Endothelial cell of umbilical vein (primary cell): ENCODE measurements around the gene DNAJC4. TPM values are rescaled to one million over a fixed set of nuclear protein-coding genes. Genes with fewer than 3 reads are reported as not detected.
A peak's percentile ranks its signal among the peaks of the same experiment; 100 is the strongest.

ENCODE experiments used
- BruUV-seq: library from RNA; stranded (reverse); fragments of 400-500 nt; replicated peaks from 2 replicates; lab custom pipeline; 2021; lab: Mats Ljungman, UMichigan
- CTCF ChIA-PET: fragments of 300-600, 350-600 bp; sonication (Branson Sonifier 250); formaldehyde crosslinking; loops from one replicate; lab custom pipeline; 2021; ENCODE audit warnings: antibody characterized with exemption, inconsistent platforms; lab: Charles Lee
- POLR2A ChIA-PET: fragments of 300-600, 350-600 bp; sonication (Branson Sonifier 250); formaldehyde crosslinking; loops from one replicate; lab custom pipeline; 2021; ENCODE audit warnings: antibody characterized with exemption, inconsistent platforms; lab: Charles Lee
- DNase-seq: peaks from one replicate; pipeline ENCODE4 v3.0.0-alpha.2; 2011; ENCODE audit warnings: low read depth, low spot score
- FAIRE-seq: peaks from 2 replicates; lab custom pipeline; 2011; peaks lifted over from hg19 to GRCh38; lab: Jason Lieb, UNC
- H2AFZ ChIP-seq: 2 replicates; pipeline ENCODE4 v1.6.0; 2012; ENCODE audit warnings: low read depth, low read length, control low read depth, inconsistent platforms
- H3K27ac ChIP-seq: 2 replicates; pipeline ENCODE4 v1.5.1; 2011; ENCODE audit warnings: low read depth, mild to moderate bottlenecking, control low read depth, low read length, moderate library complexity; ENCODE audit not compliant: insufficient read depth
- H3K27me3 ChIP-seq, 2 experiments: 2 replicates each; pipeline versions ENCODE4 v1.6.0 to v1.6.1; 2011; ENCODE audit warnings: low read length in 2 of 2, mixed read lengths in 1 of 2; ENCODE audit not compliant: control insufficient read depth in 2 of 2, insufficient read depth in 2 of 2
- H3K36me3 ChIP-seq, 2 experiments: 2 replicates in 1 of 2; 3 replicates in 1 of 2; pipeline ENCODE4 v1.5.1; 2011; ENCODE audit warnings: low read length in 2 of 2, mild to moderate bottlenecking in 1 of 2, moderate library complexity in 1 of 2; ENCODE audit not compliant: control insufficient read depth in 2 of 2, insufficient read depth in 2 of 2; ENCODE audit errors: extremely low read depth in 1 of 2
- H3K4me1 ChIP-seq: 3 replicates; pipeline ENCODE4 v1.5.1; 2011; ENCODE audit warnings: mild to moderate bottlenecking, low read length; ENCODE audit not compliant: control insufficient read depth, insufficient read depth; ENCODE audit errors: extremely low read depth
- H3K4me2 ChIP-seq: 2 replicates; pipeline ENCODE4 v1.6.1; 2011; ENCODE audit warnings: low read length, control low read depth, mixed read lengths; ENCODE audit not compliant: insufficient read depth
- H3K4me3 ChIP-seq, 3 experiments: fragments of 200-600 bp in 1 of 3; sonication (generic), shearing (Covaris generic) in 1 of 3; replicated peaks in 1 of 3; 2 replicates each; pipeline ENCODE4 v1.5.1; 2011 to 2016; ENCODE audit warnings: control low read depth in 3 of 3, low read length in 3 of 3, mild to moderate bottlenecking in 2 of 3, inconsistent platforms in 1 of 3, low read depth in 1 of 3, moderate library complexity in 1 of 3; ENCODE audit not compliant: insufficient read depth in 1 of 3
- H3K79me2 ChIP-seq: 2 replicates; pipeline ENCODE4 v1.6.0; 2012; ENCODE audit warnings: low read length, inconsistent platforms; ENCODE audit not compliant: control insufficient read depth, insufficient read depth
- H3K9ac ChIP-seq: replicated peaks from 2 replicates; pipeline ENCODE3; 2011; ENCODE audit warnings: low read length, control low read depth; ENCODE audit not compliant: insufficient read depth; ENCODE audit errors: extremely low read depth
- H3K9me1 ChIP-seq: replicated peaks from 3 replicates; pipeline ENCODE4 v1.6.0; 2011; ENCODE audit warnings: mild to moderate bottlenecking, low read length; ENCODE audit not compliant: control insufficient read depth, insufficient read depth; ENCODE audit errors: extremely low read depth
- H3K9me3 ChIP-seq: replicated peaks from 2 replicates; pipeline ENCODE4 v1.5.1; 2012; ENCODE audit warnings: low read length, inconsistent platforms; ENCODE audit not compliant: control insufficient read depth, insufficient read depth
- H4K20me1 ChIP-seq: replicated peaks from 2 replicates; pipeline ENCODE3; 2011; ENCODE audit warnings: mild to moderate bottlenecking, low read length; ENCODE audit not compliant: control insufficient read depth, insufficient read depth; ENCODE audit errors: extremely low read depth
- CTCF ChIP-seq, 2 donors: IDR thresholded peaks; 1 replicate in 1 of 2; 2 replicates in 1 of 2; pipeline ENCODE4 v1.5.1; 2011; ENCODE audit warnings: low read length in 2 of 2, mild to moderate bottlenecking in 2 of 2, moderate library complexity in 2 of 2, control low read depth in 1 of 2, inconsistent platforms in 1 of 2, low read depth in 1 of 2; ENCODE audit not compliant: insufficient read depth in 1 of 2; ENCODE audit errors: extremely low read depth in 1 of 2
- EZH2 ChIP-seq: IDR thresholded peaks from 2 replicates; pipeline ENCODE4 v1.6.1; 2012; ENCODE audit warnings: borderline replicate concordance, low read depth, mild to moderate bottlenecking, moderate library complexity, low read length, inconsistent platforms; ENCODE audit not compliant: severe bottlenecking
- FOS ChIP-seq: IDR thresholded peaks from 2 replicates; pipeline ENCODE4 v1.6.1; 2011; ENCODE audit warnings: mild to moderate bottlenecking, low read length, moderate library complexity, borderline replicate concordance; ENCODE audit not compliant: insufficient read depth
- GATA2 ChIP-seq: IDR thresholded peaks from 2 replicates; pipeline ENCODE4 v1.7.0; 2011; ENCODE audit warnings: low read depth, mild to moderate bottlenecking, moderate library complexity, mixed read lengths, low read length; ENCODE audit not compliant: insufficient read length, insufficient read depth
- JUN ChIP-seq: IDR thresholded peaks from 2 replicates; pipeline ENCODE4 v1.6.1; 2011; ENCODE audit warnings: borderline replicate concordance, low read depth; ENCODE audit not compliant: insufficient read length, insufficient read depth
- MAX ChIP-seq: IDR thresholded peaks from 2 replicates; pipeline ENCODE4 v1.6.1; 2011; ENCODE audit not compliant: insufficient read depth, insufficient read length
- MYC ChIP-seq: IDR thresholded peaks from one replicate; pipeline ENCODE4 v1.6.1; 2011; ENCODE audit warnings: mild to moderate bottlenecking, low read depth, low read length
- POLR2A ChIP-seq: IDR thresholded peaks from 2 replicates; pipeline ENCODE4 v1.6.1; 2012; ENCODE audit warnings: low read depth, mild to moderate bottlenecking, control low read depth, low read length
- POLR2AphosphoS5 ChIP-seq: IDR thresholded peaks from 2 replicates; pipeline ENCODE4 v1.6.1; 2012; ENCODE audit warnings: low read depth, mild to moderate bottlenecking, control low read depth, low read length, moderate library complexity; ENCODE audit not compliant: insufficient read depth
- dilution Hi-C: fragments of 300-500 bp; cut with MboI; formaldehyde crosslinking; loops from one replicate; pipeline ENCODE4 v1.15.0; 2019; ENCODE audit warnings: low sequenced_read_pairs; ENCODE audit not compliant: extremely low pct_ligation_motif_present
- intact Hi-C: fragments of 100-400 bp; cut with micrococcal nuclease; formaldehyde crosslinking; loops from one replicate; pipeline ENCODE4 v1.10.0; 2022
- polyA plus RNA-seq, 4 experiments: library from polyadenylated mRNA; depleted of rRNA in 3 of 4; stranded (reverse) in 3 of 4; unstranded in 1 of 4; fragments of >200 nt; gene quantifications; 2 replicates each; pipeline versions ENCODE4 v1.2.1 to v1.2.3, GENCODE V29; 2011 to 2012; ENCODE audit warnings: missing spikeins in 1 of 4
- total RNA-seq: library from RNA; stranded (reverse); gene quantifications from 2 replicates; pipeline ENCODE4 v1.2.3, GENCODE V29; 2021

DNAJC4 gene
- total and polyA plus RNA-seq, 2 donors (not counting 3 experiments of a cell fraction or from before 2014, with no cell fraction given): 23.5 to 41.2 TPM

DNA sequence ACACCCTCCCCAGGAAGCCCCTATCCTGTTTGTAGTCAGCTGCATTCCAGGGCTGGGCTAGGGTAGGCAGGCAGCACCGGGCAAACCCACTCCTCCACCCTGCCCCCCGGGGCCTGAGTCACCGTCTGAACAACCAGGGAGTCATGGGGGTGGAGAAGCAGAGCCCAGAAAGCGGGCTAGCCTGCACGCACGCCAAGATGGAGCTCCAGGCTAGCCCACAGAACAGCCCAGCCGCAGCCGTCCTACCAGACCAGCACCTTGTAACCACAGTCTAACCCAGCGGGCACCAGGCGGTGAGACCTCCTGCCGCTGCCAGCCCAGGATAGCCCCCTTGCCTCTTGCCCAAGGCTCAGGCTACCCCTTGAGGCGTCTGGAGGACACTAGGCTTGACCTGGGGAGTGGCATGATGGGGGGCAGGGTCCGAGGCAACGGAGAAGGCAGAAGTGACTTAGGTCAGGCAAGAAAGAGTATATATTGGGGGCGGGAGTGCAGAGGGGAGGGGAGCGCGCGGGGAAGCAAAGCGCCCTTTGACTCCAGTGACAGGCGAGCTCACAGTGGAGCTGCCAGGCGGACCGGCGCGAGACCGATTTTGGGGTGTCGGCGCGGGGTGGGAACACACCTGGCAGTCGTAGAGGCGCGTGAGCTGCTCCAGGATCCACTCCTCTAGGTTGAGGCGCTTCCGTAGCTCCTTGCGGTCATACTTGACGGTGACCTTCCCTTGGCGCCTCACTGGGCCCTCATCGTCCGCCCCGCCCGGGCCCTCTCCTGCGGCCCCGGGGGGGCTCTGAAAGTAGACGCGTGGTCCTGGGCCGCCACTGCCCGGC is 15.7 kb downstream of the DNAJC4 start:
- peak; percentile 8 for TF ChIP-seq JUN
- peak; percentile 92 for TF ChIP-seq FOS
- peak; percentile 24 for TF ChIP-seq MYC
- TF ChIP-seq GATA2: no peak
- TF ChIP-seq CTCF (IDR thresholded peaks at IDR 0.05; ENCODE audit: extremely low read depth in 1 of 2, insufficient read depth in 1 of 2, low read depth in 1 of 2, low read length in 2 of 2): no peak
- TF ChIP-seq MAX: no peak
- no peak for TF ChIP-seq EZH2
- TF ChIP-seq POLR2AphosphoS5: peak; percentile 97
- TF ChIP-seq POLR2A: peak; percentile 97
- TSS peak; percentile 13 for BruUV-seq
- Histone ChIP-seq H3K4me1 (peaks cover 23% of the 10 kb centered on the region), H3K9ac (peak overlapping the region; percentile 67), H3K9me1 (no peaks in the 10 kb centered on the region), H3K9me3 (no peaks in the 10 kb centered on the region), H3K27ac (peak overlapping the region; percentile 47), H3K79me2 (peaks cover 40% of the 10 kb centered on the region), H2AFZ (no peak overlapping the region), H3K36me3 (peaks cover 0 to 12% of the 10 kb centered on the region in 2 experiments), H4K20me1 (no peaks in the 10 kb centered on the region), H3K27me3 (no peaks in the 10 kb centered on the region), H3K4me2 (no peak overlapping the region), H3K4me3 (peak overlapping the region; percentile 67 to 78 (median 73))
- dilution Hi-C loops (no loop called here), intact Hi-C loops (loop anchor here (2.0 kb wide), 1 partner anchor 39 kb away; the partner anchor contains the start of genes BAD and GPR137)
- FAIRE-seq (peak; percentile 95), DNase-seq (peak; percentile 82)
- ChIA-PET CTCF (interaction anchor here (0.9 to 5.0 kb wide), 11 partner anchors 9 to 109 kb away, joined by 3 to 36 read pairs (median 5); partner anchors contain the start of genes CATSPERZ, ESRRA, PRDX5 and STIP1), POLR2A (interaction anchor here (0.6 to 2.2 kb wide), 5 partner anchors 22 to 58 kb away, joined by 3 to 10 read pairs (median 5); no protein-coding TSS in a partner anchor)
